T-helper 17 cell (primary cell): ENCODE measurements around the gene MYOZ2. TPM values are rescaled to one million over a fixed set of nuclear protein-coding genes. Genes with fewer than 3 reads are reported as not detected.

Experiments
- ATAC-seq: fragments of 150-1000 bp; cut with Tn5 transposase; 2 replicates; pipeline ENCODE4 v1.10.0; 2021; ENCODE audit warnings: mild to moderate bottlenecking, moderate library complexity
- DNase-seq, 3 donors: peaks; one replicate each; pipeline versions ENCODE4 v3.0.0 to v3.0.0-alpha.2; 2020 to 2021
- H3K9me3 ChIP-seq: one replicate; pipeline ENCODE4 v1.7.0; 2013; ENCODE audit warnings: low read length, mild to moderate bottlenecking; ENCODE audit not compliant: control insufficient read depth, poor library complexity, severe bottlenecking
- H3K27ac Mint-ChIP-seq: one replicate; pipeline ENCODE4 v1.8.0; 2022; ENCODE audit warnings: mild to moderate bottlenecking, moderate library complexity, mixed read lengths
- H3K27me3 Mint-ChIP-seq: one replicate; pipeline ENCODE4 v1.8.0; 2022; ENCODE audit warnings: mixed read lengths
- H3K36me3 Mint-ChIP-seq: one replicate; pipeline ENCODE4 v1.8.0; 2022; ENCODE audit warnings: low read depth, mixed read lengths
- H3K4me1 Mint-ChIP-seq: one replicate; pipeline ENCODE4 v1.8.0; 2022; ENCODE audit warnings: mild to moderate bottlenecking, mixed read lengths
- H3K4me3 Mint-ChIP-seq: one replicate; pipeline ENCODE4 v1.8.0; 2022; ENCODE audit warnings: mild to moderate bottlenecking, moderate library complexity, mixed read lengths
- total RNA-seq, 4 donors: library from RNA in 2 of 4; stranded (reverse) in 2 of 4; gene quantifications; one replicate each; pipeline ENCODE4 v1.2.3 and lab custom pipeline; 2022 to 2026

Gene MYOZ2
- total RNA-seq, 2 donors from 2014 or later: not detected

DNA sequence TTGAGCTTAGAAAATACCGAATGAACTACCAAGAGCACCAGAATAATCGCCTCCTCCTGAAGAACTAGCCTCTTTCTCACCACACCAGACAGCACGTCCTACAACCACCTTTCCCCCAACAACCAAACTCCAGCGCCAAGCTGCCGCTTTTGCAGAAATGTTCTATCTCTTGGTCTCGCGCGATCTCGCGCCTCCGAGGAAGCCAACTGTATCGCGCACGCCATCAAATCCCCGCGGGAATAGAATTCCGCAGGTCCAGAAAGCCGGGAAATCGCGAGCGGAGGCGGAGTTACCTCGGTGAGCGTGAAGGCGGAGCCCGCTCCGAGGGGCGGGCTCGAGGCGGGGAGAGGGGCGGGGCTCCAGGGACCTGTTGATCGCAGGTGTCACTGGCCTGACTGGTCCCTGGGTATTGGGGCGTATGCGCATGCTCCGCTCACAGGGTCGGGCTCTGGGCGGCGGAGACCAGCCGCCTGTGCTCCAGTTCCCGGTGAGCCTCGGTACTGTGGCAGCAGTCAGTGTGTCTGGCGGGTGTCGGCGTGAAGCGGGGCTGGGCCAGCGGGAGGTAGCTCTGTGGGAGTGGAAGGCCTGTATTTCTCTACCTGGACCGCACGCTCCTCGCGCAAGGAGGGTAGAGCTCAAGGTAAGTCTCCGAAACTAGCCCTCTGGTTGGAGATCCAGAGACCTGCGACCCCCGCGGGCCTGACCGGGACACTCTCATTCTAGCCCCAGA lies 76.8 kb downstream of the MYOZ2 start, which contains the start of gene USP53:
TSS of gene USP53 (plus strand) at position 480 of the 730 bp plus-strand sequence. CDS start 27,047 bp downstream, outside the sequence.
- peaks cover 3% of the 10 kb centered on the region for H3K36me3 Mint-ChIP-seq

DNA sequence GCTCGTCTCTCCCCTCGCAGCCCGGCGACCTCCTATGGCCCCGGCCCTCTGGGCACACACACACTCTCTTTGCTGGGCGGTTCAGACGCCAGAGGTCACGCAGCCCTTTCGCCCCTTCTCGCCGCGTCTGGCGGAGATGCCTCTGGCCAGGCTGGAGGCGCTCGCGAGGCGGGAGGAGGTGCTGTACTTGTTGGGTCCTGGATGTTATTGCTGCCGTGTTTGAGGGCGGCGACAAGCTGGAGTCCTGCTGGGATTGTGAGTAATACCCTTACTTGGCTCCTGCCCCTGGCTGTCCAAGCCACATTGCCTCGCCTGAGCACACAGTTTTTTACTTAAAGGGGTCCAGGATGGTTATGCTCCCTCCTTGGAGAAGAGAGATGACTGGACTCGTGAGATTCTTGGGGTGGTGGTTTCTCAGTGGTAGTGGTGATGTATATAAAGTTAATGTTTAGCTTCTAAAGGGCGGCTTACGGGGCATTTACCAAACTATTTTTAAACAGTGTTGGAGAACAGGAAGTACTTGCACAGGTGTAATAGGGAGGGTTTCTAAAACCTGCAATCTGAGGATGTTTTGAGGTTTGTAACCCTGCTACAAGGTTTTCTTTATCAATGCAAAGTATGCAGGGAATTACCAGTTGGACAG lies 77.5 kb downstream of the MYOZ2 start:
- Mint-ChIP-seq H3K27me3 (no peaks in the 10 kb centered on the region), H3K36me3 (peaks cover 10% of the 10 kb centered on the region), H3K4me3 (peak overlapping the region; percentile 99), H3K4me1 (peaks cover 30% of the 10 kb centered on the region), H3K27ac (peak overlapping the region; percentile 95)
- no peaks in the 10 kb centered on the region for H3K9me3 ChIP-seq
- DNase-seq (peak; percentile 34 to 46 (median 42)), ATAC-seq (peak; percentile 39)

More for the DNA sequence above, 76.8 kb downstream of the MYOZ2 start, which contains the start of gene USP53:
- Mint-ChIP-seq H3K27ac (peak within 1 kb of the TSS; percentile 95), H3K4me1 (peaks cover 23% of the 10 kb centered on the region), H3K27me3 (no peaks in the 10 kb centered on the region), H3K4me3 (peak within 1 kb of the TSS; percentile 99)
- ATAC-seq (peak; percentile 93), DNase-seq (peak; percentile 96 to 98 (median 97))
- no peaks in the 10 kb centered on the region for H3K9me3 ChIP-seq

DNA sequence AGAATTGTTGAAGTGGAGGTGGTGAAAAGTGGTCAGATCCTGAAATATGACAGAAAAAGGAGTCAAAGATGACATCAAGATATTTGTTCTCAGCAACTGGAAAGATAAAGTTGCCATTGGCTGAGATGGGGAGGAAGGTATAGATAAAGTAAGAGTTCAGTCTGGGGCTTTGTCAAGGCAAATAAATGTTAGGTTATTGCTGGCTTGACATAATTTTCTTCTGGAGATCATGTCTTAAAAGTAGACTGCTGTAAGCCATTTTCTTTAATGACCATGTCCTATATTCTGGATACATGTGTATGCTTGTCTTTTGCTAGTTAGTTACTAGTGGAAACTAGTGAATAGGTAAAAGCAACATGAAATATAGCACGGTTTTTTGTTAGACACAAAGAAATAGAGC lies 82.5 kb downstream of the MYOZ2 start:
- Mint-ChIP-seq H3K4me1 (peaks cover 17% of the 10 kb centered on the region), H3K27ac (no peak overlapping the region), H3K27me3 (no peaks in the 10 kb centered on the region), H3K36me3 (peaks cover 13% of the 10 kb centered on the region), H3K4me3 (no peak overlapping the region)
- no peak for ATAC-seq
- DNase-seq: no peak
- no peaks in the 10 kb centered on the region for H3K9me3 ChIP-seq

DNA sequence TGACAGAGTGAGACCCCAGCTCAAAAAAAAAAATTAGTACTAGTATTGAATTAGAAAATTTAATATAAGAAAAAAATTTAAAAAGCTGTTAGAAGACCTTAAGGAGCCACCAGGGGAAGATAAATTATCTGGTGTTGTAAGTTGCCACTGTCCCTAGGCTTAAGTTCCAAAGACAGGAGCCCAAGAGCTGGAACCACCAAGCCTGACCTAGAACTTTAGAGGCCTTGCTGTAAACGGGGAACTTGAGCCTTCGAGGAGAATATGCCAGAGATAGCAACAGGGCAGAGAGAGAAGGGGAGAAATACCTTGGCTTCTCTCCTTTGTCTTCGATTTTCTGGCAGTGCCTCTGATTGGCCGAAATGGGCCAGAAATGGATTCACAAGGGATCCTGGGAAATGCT lies 85.8 kb downstream of the MYOZ2 start:
- peaks cover 15% of the 10 kb centered on the region for H3K4me1 Mint-ChIP-seq
- no peak overlapping the region for H3K27ac Mint-ChIP-seq
- no peak overlapping the region for H3K4me3 Mint-ChIP-seq
- H3K27me3 Mint-ChIP-seq: no peaks in the 10 kb centered on the region
- H3K36me3 Mint-ChIP-seq: peaks cover 15% of the 10 kb centered on the region
- no peaks in the 10 kb centered on the region for H3K9me3 ChIP-seq
- no peak for ATAC-seq
- DNase-seq: no peak

DNA sequence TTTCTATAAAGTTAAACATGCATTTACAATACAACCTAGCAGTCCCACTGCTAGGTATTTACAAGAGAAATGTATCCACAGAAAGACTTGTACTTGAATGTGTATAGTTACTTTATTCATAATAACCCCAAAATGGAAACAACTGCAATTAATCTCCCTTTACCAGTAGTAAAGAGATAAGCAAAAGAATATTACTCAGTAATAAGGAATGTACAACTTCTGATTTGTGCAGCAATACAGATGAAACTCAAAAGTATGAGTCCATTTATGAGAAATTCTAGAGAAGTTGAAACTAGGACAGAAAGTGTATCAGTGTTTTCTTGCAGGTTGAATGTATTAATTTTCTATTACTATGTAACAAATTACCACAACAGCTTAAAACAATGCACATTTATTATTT lies 92.1 kb downstream of the MYOZ2 start:
- ATAC-seq (no peak), DNase-seq (no peak)
- Mint-ChIP-seq H3K4me1 (peaks cover 29% of the 10 kb centered on the region), H3K4me3 (no peak overlapping the region), H3K27ac (peak overlapping the region; percentile 24), H3K36me3 (peaks cover 7% of the 10 kb centered on the region), H3K27me3 (no peaks in the 10 kb centered on the region)
- H3K9me3 ChIP-seq: no peaks in the 10 kb centered on the region

DNA sequence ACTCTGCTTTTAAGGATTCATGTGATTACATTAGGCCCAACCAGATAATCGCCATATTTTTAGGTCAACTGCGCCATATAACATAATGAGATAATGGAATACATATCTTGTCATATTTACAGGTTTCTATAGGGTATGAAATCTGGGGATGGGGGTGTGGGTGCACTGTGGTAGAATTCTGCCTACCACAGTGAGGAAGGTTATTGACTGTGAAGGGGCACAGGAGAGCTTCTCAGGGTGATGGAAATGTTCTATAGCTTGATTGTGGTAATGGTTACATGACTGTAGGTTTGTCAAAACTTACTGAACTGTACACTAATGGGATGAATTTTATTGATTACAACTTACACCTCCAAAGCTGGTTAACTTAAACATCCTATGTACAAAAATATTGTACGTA lies 92.8 kb downstream of the MYOZ2 start:
- ATAC-seq (no peak), DNase-seq (no peak)
- no peak overlapping the region for H3K27ac Mint-ChIP-seq
- no peaks in the 10 kb centered on the region for H3K27me3 Mint-ChIP-seq
- H3K36me3 Mint-ChIP-seq: peaks cover 7% of the 10 kb centered on the region
- H3K9me3 ChIP-seq: no peaks in the 10 kb centered on the region
- H3K4me1 Mint-ChIP-seq: peaks cover 31% of the 10 kb centered on the region
- H3K4me3 Mint-ChIP-seq: no peak overlapping the region

DNA sequence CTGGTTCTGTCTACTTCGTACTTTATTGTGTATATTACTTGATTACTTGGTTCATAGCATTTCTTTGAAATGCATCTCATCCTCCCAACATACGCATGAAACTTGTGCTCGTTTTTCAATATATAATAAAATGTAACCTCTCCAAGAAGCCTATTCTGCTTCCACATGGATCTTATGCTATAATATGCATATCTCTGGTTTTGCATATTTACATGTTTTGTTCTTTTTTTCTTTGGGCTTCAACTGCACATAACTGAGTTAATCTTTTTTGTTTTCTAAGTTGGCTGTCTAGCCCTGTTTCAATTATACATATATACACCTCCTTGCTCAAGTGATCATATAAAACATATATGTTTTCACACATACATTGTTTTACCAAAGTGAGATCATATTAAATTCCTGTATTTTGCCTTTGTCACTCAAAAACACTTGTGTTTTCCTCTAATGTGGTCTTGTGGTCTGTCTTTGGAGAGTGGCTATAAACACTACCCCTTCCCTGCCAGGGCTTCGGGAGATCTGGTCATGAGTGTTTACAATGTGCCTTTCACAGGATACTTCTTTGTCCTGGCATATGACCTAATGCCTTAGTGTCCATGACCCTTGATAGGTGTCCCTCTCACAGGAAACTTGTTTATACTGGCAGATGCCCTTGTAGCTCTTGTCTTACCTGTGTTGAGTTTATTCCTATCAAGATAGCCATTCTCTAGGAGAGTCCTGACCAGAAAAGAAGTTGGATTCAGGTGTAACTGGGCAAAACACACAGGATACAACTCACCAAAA lies 94.5 kb downstream of the MYOZ2 start:
- H3K9me3 ChIP-seq: no peaks in the 10 kb centered on the region
- Mint-ChIP-seq H3K36me3 (peaks cover 5% of the 10 kb centered on the region), H3K27ac (peak overlapping the region; percentile 16), H3K4me3 (no peak overlapping the region), H3K27me3 (no peaks in the 10 kb centered on the region), H3K4me1 (peaks cover 41% of the 10 kb centered on the region)
- no peak for ATAC-seq
- DNase-seq: no peak

DNA sequence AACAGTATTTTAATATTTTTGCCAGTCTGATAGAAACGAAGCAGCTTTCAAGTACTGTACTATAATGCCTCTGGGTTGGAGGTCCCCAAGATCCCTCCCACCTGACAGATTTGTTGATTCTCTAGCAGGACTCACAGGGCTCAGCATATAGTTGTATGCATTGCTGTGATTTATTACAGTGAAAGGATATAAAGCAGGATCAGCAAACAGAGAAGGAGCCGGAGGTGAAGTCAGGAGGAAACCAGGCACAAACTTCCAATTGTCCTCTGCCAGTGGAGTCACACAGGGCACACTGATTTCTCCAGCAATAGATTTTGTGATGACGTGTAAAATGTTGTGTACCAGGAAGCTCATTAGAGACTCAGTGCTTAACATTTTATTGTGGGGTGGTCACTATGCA lies 95.9 kb downstream of the MYOZ2 start:
- H3K27me3 Mint-ChIP-seq: no peaks in the 10 kb centered on the region
- ATAC-seq: no peak
- no peaks in the 10 kb centered on the region for H3K9me3 ChIP-seq
- peaks cover 45% of the 10 kb centered on the region for H3K4me1 Mint-ChIP-seq
- peaks cover 5% of the 10 kb centered on the region for H3K36me3 Mint-ChIP-seq
- H3K27ac Mint-ChIP-seq: no peak overlapping the region
- DNase-seq: no peak
- H3K4me3 Mint-ChIP-seq: no peak overlapping the region

DNA sequence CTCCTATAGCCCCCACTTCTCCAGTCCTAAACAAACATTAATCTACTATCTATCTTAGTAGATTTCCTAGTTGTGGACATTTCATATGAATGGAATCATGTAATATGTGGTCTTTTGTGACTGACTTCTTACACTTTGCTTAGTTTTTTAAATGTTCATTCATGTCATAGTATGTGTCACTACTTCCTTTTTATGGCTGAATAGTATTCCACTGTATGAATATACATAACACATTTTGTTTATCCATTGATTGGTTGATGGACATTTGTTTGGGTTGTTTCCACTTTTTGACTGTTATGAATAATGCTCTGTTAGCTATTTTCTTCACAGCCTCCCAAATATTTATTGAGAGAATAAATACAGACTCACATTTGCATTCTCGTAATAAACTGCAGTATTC lies 96.7 kb downstream of the MYOZ2 start:
- no peaks in the 10 kb centered on the region for H3K27me3 Mint-ChIP-seq
- H3K9me3 ChIP-seq: no peaks in the 10 kb centered on the region
- H3K36me3 Mint-ChIP-seq: peaks cover 5% of the 10 kb centered on the region
- no peak overlapping the region for H3K27ac Mint-ChIP-seq
- peaks cover 48% of the 10 kb centered on the region for H3K4me1 Mint-ChIP-seq
- DNase-seq (no peak), ATAC-seq (no peak)
- H3K4me3 Mint-ChIP-seq: no peak overlapping the region

DNA sequence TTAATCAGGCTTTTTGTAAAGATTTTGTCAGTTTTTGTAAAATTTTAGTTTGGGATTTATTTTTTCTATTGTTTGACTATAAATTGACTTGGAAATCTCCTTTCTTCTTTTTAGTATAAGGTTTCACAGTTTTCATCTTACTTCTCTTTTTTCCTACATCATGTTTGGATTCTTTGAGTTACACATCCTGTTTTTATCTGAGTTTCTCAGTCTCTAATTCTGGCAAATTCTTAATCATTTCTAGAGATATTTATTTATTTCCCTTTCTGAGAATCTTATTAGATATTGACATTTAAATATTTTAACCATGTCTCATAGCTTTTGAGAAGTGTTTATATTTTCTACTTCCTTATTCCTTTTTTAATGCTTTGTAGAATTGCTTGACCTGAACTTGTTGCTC lies 97.6 kb downstream of the MYOZ2 start:
- no peaks in the 10 kb centered on the region for H3K9me3 ChIP-seq
- Mint-ChIP-seq H3K27ac (peak overlapping the region; percentile 88), H3K4me1 (peaks cover 55% of the 10 kb centered on the region), H3K27me3 (no peaks in the 10 kb centered on the region), H3K36me3 (peaks cover 5% of the 10 kb centered on the region), H3K4me3 (no peak overlapping the region)
- no peak for ATAC-seq
- DNase-seq: no peak

DNA sequence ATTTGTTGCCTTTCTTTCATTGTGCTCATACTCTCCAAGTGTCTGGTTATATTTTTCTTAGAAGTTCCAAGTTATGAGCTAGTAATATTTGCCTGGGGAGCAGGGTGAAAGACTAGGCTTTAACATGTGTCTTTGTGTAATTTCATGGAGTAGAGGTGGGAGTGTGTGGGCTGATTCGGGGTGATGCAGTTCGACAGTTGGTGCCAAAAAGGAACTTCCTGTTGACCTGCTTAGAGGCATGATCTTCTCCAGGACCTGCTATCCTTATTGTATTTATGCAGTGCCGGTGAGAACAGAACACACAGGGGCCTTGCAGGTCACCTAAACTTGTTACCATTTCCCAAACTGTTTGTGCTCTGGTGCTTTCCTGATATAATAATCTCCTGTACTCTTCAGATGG lies 98.1 kb downstream of the MYOZ2 start:
- no peaks in the 10 kb centered on the region for H3K9me3 ChIP-seq
- Mint-ChIP-seq H3K27me3 (no peaks in the 10 kb centered on the region), H3K4me1 (peaks cover 55% of the 10 kb centered on the region), H3K36me3 (peaks cover 5% of the 10 kb centered on the region), H3K4me3 (peak overlapping the region; percentile 64), H3K27ac (peak overlapping the region; percentile 88)
- ATAC-seq: peak; percentile 67
- no peak for DNase-seq

DNA sequence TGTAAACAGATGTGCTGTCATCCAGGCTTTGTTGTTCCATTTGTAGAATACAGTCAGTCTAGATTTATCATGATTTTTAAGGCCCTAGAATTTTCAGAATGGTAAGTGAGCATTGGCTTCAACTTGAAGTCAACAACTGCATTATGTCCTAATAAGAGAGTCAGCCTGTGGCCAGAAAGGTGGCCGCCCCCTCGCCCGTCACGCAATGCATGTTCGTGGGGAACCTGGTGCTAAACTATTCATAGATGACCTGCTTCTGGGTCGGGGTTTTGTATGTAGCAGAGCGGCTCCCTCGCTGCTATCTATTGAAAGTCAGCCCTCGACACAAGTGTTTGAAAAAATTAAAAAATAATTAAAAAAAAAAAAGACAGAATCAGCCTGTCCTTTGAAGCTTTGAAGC lies 101.6 kb downstream of the MYOZ2 start:
- Mint-ChIP-seq H3K4me1 (peaks cover 41% of the 10 kb centered on the region), H3K27ac (no peak overlapping the region), H3K27me3 (no peaks in the 10 kb centered on the region), H3K4me3 (no peak overlapping the region), H3K36me3 (peaks cover 5% of the 10 kb centered on the region)
- no peak for ATAC-seq
- no peaks in the 10 kb centered on the region for H3K9me3 ChIP-seq
- no peak for DNase-seq
